NCI-H2196 (cell line): ENCODE measurements around the gene CTU1.

Source experiments
- DNase-seq: peaks from one replicate; lab custom pipeline; 2025; ENCODE audit not compliant: unreplicated experiment; lab: John Stamatoyannopoulos, UW

CTU1 gene

GRCh38 chr19:51084505-51084904 is 23.7 kb downstream of the CTU1 start:
- DNase-seq = no peak

DNA sequence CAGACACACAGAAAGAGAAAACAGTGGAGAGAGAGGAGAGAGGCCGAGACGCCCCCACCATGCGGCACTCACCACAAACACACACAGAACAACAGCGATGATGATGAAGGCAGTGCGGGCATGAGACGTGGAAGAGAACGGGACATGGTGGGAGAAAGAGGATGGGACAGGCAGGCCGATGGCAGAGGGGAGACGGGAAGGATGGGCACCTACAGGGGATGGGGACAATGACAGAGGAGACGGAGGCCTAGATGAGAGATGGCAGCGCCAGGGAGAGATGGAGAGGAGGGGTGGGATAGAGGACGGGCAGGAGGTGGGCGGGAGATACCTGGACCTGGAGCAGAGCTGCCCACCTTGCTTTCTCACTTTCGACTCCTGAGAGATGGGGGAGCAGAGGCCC is 24.4 kb downstream of the CTU1 start:
- no peak for DNase-seq

DNA sequence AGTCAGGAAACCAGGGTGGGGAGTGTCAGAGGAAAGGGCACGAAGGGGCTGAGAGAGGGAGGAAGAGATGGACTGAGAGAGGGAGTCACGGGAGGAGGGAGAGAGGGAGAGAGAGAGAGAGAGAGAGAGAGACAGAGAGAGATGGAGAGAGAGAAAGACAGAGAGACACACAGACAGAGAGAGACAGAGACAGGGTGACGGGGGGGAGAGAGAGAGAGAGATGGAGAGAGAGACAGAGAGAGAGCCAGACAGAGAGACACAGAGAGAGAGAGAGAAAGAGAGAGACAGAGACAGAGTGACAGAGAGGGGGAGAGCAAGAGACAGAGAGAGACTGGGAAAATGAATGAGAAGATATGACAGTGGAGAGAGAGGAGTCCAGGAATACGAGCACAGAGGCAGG is 25.0 kb downstream of the CTU1 start:
- DNase-seq = no peak

DNA sequence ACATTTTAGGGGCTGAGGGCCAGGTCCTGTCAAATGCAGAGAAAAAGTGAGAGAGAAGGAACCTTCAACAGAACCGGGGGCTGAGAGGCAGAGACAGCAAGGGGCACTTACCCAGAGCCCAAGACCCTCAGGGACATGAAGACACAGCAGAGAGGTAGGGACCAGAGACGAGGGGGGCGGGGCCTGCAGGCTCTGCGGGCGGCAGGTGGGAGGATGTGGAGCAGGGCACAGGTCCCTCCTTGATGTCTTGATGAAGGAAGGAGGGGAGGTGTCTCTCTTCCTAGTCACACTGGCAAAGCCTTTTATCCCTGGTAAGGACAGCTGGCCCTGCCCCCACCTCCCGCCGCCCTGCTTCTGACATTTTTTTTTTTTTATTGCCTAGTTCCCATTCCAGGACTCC is 25.6 kb downstream of the CTU1 start, which contains the start of gene KLK14:
Gene KLK14, minus strand, starts transcription at position 277 of the 400 bp plus-strand sequence. Its CDS starts 273 bp downstream, at position 4.
- no peak for DNase-seq

GRCh38 chr19:51081476-51081875 is 26.7 kb downstream of the CTU1 start:
- DNase-seq = no peak

GRCh38 chr19:51079481-51080110 is 28.6 kb downstream of the CTU1 start:
- DNase-seq = peak; percentile 7

- no peak for DNase-seq
Observed at GRCh38 chr19:51078731-51079130, 29.5 kb downstream of the CTU1 start.

GRCh38 chr19:51078104-51078503 is 30.1 kb downstream of the CTU1 start:
- DNase-seq = no peak

GRCh38 chr19:51076631-51077213 is 31.5 kb downstream of the CTU1 start:
- DNase-seq = no peak

DNA sequence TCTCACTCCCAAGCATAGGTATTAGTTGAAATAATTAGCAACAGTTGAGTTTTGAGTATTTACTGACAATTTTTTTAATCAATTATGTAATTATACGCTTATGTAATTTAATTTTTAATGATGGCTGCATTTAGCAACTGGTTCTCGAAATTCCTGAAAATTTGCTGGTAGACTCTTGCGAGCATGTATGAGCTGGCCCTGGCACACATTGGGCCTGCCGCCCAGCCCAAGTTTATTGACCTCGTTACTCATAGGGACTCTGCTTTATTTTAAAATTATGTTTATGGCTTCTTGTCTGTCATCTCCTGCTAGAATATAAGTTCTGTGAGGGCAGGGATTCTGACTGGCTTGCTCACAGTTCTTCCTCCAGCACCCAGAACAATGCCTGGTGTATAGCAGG is 32.2 kb downstream of the CTU1 start:
- no peak for DNase-seq

DNA sequence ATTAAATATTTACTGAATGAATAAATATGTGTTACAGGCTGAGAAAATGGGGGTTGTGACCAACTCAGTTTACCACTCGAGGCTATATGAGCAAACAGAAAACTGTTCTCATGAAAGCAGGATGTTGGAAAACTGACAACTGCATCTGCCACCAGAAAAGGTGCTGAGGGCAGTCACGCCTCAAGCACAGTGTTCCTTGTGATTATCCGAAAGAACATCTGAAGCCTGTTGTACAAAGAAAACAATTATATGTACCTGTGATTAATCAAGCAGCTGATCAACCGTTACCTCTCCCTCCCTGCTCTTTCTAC is 37.2 kb downstream of the CTU1 start:
- DNase-seq = peak; percentile 20

DNA sequence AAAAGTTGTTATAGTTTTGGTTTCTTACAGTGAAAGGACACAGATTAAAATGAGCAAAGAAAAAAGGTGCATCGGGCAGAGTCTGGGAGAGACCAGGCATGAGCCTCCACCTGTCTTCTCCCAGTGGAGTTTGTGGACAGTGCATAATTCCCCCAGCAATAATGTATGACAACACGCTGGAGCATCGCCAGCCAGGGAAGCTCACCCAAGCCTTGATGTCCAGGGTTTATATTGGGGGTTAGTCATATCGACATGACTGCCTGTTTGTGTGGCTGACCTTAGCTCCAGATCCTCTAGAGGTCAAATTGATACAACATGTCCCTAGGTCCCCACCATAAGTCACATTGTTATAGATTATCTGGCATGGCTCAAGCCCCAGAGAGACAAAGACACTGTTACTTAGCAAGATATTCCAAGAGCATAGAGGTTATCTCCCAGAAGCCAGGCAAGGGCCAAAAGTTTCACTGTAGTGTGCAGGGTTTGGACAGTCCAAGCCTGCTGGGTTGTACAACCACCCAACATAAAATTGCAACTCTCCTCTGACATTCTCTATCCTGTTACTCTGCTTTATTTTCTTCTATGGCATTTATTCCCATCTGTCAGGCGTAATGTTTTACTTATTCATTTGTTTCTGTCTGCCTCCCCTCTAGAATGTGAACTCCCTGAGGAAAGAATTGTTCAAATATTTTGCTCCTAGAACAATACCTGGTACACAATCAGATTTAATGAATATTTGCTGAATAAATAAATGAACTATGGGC is 37.7 kb downstream of the CTU1 start:
- no peak for DNase-seq

- no peak for DNase-seq
Observed at GRCh38 chr19:51066393-51067186, 41.6 kb downstream of the CTU1 start.

- DNase-seq = no peak
Observed at GRCh38 chr19:51065221-51065960, 42.8 kb downstream of the CTU1 start.

GRCh38 chr19:51064534-51065220 is 43.5 kb downstream of the CTU1 start, which contains the start of gene KLK13:
TSS of gene KLK13 (minus strand) at chr19:51065092. CDS start at chr19:51065067, 25 bp downstream.
- no peak for DNase-seq

DNA sequence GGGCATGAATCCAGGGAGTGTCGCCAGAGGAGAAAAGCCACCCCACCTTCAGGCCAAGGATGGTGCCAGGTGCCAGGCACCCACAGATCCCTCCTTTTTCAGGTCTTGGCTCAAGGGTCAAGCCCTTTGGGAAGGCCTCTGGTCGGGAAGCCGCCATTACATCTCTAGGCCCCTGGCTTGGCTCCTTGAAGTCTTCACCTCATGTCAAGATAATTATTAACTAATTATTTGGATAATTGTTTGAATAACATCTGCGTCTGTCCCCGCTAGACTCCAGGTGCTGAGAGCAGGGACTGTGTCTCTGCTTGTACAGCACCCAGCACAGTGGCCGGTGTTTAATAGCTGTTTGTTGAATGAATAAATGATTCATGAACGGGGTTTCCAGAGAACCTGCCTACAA is 44.5 kb downstream of the CTU1 start:
- no peak for DNase-seq

- no peak for DNase-seq
Observed at GRCh38 chr19:51060973-51061372, 47.2 kb downstream of the CTU1 start.

DNA sequence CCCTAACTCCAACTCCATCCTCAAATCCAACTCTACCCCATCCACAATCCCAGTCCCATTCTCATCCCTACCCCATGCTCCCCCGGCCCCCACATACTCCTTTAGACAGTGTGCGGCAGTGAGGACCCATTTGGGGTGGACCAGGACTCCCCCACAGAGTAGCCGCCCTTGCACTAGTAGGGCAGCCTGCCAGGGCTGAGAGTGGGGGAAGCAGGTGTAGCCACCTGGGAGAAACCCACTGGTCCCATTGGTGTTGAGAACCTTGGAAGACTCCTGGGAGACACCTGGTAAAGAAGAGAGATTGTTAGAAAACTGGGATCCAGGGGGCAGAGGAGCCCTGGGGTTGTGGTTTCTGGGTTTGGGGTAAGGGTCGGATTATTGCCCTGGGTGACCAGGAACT is 47.9 kb downstream of the CTU1 start:
- DNase-seq = no peak

DNA sequence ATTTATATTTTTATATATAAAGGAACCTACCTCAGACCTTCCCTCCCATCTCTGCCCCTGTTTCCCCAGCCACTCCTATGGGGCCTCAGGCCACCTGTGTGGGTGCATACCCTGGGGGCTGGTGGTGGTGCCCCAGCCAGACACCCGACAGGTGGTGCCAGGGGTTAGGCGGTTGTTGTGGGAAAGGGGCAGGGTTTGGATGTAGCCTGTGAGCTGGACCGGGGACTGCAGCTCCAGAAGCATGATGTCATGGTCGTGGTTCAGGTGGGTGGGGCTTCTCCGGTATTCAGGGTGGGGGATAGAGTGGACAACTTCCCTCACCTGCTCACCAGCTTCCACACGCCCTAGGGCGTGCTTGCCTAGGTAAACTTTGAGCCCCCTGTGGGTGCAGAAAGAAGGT is 48.5 kb downstream of the CTU1 start:
- no peak for DNase-seq

DNA sequence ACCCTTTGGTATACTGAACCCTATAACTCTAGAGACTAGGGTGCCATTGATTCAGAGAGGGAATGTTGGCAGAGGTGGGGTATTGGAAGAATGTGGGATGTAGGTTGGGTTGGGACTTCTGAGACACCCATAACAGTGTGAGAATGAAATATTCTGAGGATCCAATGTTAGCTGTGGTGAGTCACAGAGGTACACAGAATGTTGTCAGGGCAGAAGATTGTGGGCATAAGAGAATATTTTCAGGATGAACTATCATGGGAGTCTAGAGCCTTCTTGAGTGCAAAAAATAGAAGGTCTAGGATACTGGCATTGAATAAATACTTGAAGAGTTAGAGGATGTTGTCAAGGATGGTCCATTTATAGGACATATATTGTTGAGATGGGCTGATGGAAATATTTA is 52.3 kb downstream of the CTU1 start:
- DNase-seq = no peak
